VCaP (cell line): ENCODE results near the gene FLT1.

Source experiments
- H3K27ac ChIP-seq: fragments of 450-650 bp; 2 replicates; pipeline ENCODE4 v1.5.1; 2017
- TF ChIP-seq, protein P1 (sequence below): fragments of 450-650 bp; conservative IDR thresholded peaks from 2 replicates; pipeline ENCODE4 v1.5.1; 2017; ENCODE audit warnings: mild to moderate bottlenecking, moderate library complexity

Gene FLT1

GRCh38 chr13:28401303-28402056, 93.4 kb downstream of the FLT1 start:
- no peak overlapping the region for H3K27ac ChIP-seq
- TF ChIP-seq, protein P1, sequence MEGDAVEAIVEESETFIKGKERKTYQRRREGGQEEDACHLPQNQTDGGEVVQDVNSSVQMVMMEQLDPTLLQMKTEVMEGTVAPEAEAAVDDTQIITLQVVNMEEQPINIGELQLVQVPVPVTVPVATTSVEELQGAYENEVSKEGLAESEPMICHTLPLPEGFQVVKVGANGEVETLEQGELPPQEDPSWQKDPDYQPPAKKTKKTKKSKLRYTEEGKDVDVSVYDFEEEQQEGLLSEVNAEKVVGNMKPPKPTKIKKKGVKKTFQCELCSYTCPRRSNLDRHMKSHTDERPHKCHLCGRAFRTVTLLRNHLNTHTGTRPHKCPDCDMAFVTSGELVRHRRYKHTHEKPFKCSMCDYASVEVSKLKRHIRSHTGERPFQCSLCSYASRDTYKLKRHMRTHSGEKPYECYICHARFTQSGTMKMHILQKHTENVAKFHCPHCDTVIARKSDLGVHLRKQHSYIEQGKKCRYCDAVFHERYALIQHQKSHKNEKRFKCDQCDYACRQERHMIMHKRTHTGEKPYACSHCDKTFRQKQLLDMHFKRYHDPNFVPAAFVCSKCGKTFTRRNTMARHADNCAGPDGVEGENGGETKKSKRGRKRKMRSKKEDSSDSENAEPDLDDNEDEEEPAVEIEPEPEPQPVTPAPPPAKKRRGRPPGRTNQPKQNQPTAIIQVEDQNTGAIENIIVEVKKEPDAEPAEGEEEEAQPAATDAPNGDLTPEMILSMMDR: no peak

DNA sequence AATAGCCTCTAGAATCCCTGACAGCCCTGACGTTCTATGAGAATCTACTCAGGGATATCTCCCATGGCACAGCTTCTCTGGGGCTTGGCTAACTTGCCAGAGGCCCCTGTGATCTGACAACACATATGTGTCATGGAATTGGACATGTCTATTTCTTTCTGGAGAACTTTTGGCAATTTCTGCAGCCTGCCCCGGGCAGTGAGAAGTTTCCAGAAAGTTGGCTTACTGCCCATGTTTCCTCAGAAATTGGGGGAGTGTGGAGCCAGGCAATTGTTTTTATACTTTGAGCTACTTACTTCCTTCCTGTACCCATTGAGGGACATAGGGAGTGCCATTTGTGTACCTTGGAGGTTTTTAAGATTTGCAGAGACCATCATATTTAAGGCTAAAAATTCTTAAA, 98.9 kb downstream of the FLT1 start:
- TF ChIP-seq, protein P1: no peak
- no peak overlapping the region for H3K27ac ChIP-seq

DNA sequence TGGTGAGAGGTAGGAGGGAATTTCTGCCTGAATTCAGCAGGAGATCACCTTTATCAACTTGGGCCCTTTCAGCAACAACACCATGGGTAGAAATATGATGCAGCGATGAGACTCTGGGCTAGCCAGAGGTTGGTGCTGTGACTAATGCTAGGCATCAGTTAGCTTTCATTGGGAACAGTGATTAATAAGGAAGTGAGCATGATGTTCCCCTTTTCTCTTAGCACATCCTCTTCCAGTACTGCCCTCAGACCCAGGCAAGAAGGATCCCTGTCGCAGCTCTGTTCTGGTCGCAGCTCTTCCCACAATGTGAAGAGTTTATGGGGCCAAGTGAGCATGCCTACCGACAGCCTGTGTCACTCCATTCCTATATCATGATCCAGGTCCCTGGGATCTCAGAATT, 100.5 kb downstream of the FLT1 start:
- H3K27ac ChIP-seq: no peak overlapping the region

GRCh38 chr13:28392896-28393505, 101.9 kb downstream of the FLT1 start:
- peak overlapping the region; percentile 74 for H3K27ac ChIP-seq
- TF ChIP-seq, protein P1: no peak

More for the DNA sequence above, 100.5 kb downstream of the FLT1 start:
- TF ChIP-seq, protein P1: no peak

DNA sequence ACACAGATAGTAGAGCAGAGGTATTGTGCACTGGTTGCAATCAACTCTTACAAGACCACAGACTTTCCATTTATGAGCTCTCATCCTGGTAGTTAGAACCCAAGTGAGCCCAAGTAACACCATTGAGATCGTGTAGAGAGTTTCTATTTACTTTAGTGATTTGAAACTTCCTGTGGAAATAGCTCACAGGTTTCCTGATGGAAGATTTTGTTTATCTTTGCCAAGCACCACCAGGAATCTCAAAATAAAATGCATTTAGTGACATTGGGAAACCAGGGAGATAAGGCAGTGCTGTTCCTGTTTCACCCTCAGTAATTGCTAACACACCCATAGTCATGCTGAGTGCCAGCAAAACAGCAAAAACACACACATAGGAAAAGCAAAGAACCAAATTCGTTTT, 102.5 kb downstream of the FLT1 start:
- TF ChIP-seq, protein P1: no peak
- peak overlapping the region; percentile 74 for H3K27ac ChIP-seq

GRCh38 chr13:28387740-28388501, 107.0 kb downstream of the FLT1 start:
- TF ChIP-seq, protein P1: no peak
- H3K27ac ChIP-seq: no peak overlapping the region

- no peak overlapping the region for H3K27ac ChIP-seq
- TF ChIP-seq, protein P1: no peak
Observed at GRCh38 chr13:28385362-28385761, 109.6 kb downstream of the FLT1 start.
